GM04503 (cell line): Measurements from ENCODE around the gene KCNMB2.

Experiments used
- DNase-seq: peaks from one replicate; pipeline ENCODE4 v3.0.0-alpha.2; 2012; ENCODE audit warnings: low read depth

KCNMB2 gene

GRCh38 chr3:178868681-178869080, 332.4 kb downstream of the KCNMB2 start:
- no peak for DNase-seq

DNA sequence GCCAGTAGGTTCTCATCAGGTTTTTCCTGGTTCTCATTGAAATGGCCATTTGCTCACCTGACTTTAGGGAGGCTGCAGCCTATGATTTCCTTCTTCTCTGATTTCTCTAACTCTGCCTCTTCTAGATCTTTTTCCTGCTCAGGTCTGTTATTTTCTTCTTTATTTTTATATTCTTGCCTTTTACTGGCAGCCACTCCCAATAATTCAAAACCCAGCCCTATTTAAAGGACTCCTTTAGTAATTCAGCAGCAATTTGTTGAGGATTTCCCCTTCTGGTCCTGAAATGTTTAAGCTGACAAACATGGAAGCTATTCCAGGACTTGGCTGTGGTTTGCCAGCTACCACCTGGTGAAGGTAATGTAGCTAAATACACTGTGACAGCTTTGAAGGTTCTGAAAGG, 333.8 kb downstream of the KCNMB2 start:
- no peak for DNase-seq

GRCh38 chr3:178875157-178875556, 338.9 kb downstream of the KCNMB2 start:
- DNase-seq = no peak

DNA sequence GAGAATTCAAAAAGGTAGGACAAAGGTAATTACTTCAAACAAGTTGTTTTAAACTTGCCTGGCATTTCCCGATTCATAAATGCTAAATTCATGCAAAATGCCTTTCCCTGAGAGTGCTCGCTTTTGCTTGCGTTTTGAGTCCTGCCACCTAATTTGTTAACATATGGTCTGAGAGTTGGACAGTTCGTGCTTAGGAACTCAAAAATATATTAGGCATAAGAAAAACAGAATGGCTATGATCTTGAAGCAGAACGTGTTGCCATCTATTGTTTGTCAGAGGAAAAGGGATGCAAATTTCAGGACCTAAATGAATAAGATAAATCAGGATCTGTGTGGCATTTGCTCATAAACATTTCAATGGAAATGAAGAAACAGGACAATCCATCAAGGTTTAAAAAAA, 339.6 kb downstream of the KCNMB2 start:
- no peak for DNase-seq

DNA sequence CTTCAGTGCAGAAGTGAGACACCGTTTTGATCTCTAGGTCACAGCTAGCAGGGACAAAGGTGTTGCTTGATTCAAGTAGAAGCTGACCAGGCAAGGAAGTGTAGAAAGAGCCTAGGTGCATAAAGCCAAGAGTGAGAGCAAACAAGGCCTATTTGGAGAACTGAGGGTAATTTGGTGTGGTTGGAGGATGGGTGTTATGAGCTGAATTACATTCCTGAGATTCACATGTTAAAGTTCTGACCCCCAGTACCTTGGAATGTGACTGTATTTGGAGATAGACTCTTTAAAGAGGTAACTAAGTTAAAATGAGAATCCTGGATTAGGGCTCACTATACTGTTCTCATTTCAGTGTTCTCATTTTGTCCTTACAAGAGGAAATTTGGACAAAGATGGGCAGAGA, 344.0 kb downstream of the KCNMB2 start:
- no peak for DNase-seq
